ENCODE measurements around the gene GPC1. TPM values are rescaled to one million over a fixed set of nuclear protein-coding genes. Genes with fewer than 3 reads are reported as not detected.
A peak's percentile ranks its signal among the peaks of the same experiment; 100 is the strongest.

Gene GPC1
- total RNA-seq, 1 donor from 2014 or later: 88.0 TPM

- TF ChIP-seq, protein P1, sequence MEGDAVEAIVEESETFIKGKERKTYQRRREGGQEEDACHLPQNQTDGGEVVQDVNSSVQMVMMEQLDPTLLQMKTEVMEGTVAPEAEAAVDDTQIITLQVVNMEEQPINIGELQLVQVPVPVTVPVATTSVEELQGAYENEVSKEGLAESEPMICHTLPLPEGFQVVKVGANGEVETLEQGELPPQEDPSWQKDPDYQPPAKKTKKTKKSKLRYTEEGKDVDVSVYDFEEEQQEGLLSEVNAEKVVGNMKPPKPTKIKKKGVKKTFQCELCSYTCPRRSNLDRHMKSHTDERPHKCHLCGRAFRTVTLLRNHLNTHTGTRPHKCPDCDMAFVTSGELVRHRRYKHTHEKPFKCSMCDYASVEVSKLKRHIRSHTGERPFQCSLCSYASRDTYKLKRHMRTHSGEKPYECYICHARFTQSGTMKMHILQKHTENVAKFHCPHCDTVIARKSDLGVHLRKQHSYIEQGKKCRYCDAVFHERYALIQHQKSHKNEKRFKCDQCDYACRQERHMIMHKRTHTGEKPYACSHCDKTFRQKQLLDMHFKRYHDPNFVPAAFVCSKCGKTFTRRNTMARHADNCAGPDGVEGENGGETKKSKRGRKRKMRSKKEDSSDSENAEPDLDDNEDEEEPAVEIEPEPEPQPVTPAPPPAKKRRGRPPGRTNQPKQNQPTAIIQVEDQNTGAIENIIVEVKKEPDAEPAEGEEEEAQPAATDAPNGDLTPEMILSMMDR (IDR thresholded peaks at IDR 0.05; ENCODE audit: unreplicated experiment): no peak
- DNase-seq (ENCODE audit: low spot score in 2 of 2, unreplicated experiment in 2 of 2): peak; percentile 18 to 34
- H3K9me3 Mint-ChIP-seq: no peaks in the 10 kb centered on the region
Observed at GRCh38 chr2:240461471-240462072, 26.1 kb downstream of the GPC1 start.

GRCh38 chr2:240462073-240462706, 26.7 kb downstream of the GPC1 start:
- Mint-ChIP-seq H3K9me3 (no peaks in the 10 kb centered on the region), H3K36me3 (peaks cover 7% of the 10 kb centered on the region), H3K27ac (no peak overlapping the region), H3K4me1 (peaks cover 14% of the 10 kb centered on the region), H3K27me3 (ENCODE audit: low read depth) (no peaks in the 10 kb centered on the region), H3K4me3 (no peak overlapping the region)
- TF ChIP-seq, protein P1 (IDR thresholded peaks at IDR 0.05; ENCODE audit: unreplicated experiment): no peak
- DNase-seq (ENCODE audit: low spot score in 2 of 2, unreplicated experiment in 2 of 2): peak; percentile 19 to 33

More at GRCh38 chr2:240461471-240462072, 26.1 kb downstream of the GPC1 start:
- no peak overlapping the region for H3K4me3 Mint-ChIP-seq
- peaks cover 7% of the 10 kb centered on the region for H3K36me3 Mint-ChIP-seq
- H3K27me3 Mint-ChIP-seq (ENCODE audit: low read depth): no peaks in the 10 kb centered on the region
- H3K27ac Mint-ChIP-seq: no peak overlapping the region
- peaks cover 18% of the 10 kb centered on the region for H3K4me1 Mint-ChIP-seq

DNA sequence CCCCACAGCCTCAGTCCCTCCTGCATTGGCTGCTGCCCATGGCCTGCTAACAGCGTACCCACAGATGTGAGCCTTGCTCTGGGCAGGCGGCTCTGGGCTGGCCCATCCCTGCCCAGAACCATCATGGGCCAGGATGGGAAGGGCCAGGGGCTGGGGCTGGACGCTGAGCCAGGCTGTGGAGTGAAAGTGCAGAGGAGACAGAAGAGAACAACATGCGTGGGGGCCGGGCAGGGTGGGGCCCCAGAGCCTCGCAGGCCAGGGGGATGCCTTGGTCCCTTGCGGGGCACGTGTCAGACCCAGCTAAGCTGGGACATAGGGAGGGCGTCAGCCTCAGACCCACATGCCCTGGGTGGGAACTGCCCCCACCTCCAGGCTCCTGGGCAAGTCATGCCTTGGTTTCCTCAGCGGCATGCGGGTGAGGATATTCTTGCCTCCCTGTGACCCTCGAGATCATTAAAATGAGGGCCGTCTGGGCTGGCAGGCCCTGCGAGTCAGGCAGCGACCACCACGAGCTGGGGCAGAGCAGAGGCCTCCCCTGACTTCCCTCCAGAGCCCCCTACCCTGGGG, 27.3 kb downstream of the GPC1 start:
- DNase-seq (ENCODE audit: low spot score in 2 of 2, unreplicated experiment in 2 of 2): peak; percentile 11 to 20
- Mint-ChIP-seq H3K36me3 (peaks cover 7% of the 10 kb centered on the region), H3K27me3 (ENCODE audit: low read depth) (no peaks in the 10 kb centered on the region), H3K4me1 (peaks cover 9% of the 10 kb centered on the region), H3K27ac (no peak overlapping the region), H3K9me3 (no peaks in the 10 kb centered on the region), H3K4me3 (no peak overlapping the region)
- TF ChIP-seq, protein P1 (IDR thresholded peaks at IDR 0.05; ENCODE audit: unreplicated experiment): no peak

DNA sequence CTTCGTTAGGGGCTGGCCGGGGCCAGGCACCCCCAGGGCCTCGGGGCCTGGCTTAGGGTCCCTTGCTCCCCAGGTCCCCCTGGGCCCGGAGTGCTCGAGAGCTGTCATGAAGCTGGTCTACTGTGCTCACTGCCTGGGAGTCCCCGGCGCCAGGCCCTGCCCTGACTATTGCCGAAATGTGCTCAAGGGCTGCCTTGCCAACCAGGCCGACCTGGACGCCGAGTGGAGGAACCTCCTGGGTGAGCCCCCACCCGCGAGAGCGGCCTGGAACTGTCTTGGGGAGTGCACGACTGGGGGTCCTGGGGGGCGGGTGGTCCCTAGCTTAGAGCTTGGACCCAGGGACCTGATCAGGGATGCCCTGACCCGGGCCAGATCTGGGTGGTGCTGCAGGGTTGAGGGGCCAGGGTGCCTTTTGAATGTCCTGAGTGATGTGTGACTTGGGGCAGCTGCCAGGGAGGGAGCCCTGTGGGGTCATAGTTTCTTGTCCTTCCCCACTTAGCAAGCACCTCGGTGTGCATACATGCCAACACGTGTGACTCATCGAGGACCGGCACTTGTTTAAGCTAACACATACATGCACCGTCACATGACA, 27.9 kb downstream of the GPC1 start:
- peaks cover 4% of the 10 kb centered on the region for H3K4me1 Mint-ChIP-seq
- peaks cover 7% of the 10 kb centered on the region for H3K36me3 Mint-ChIP-seq
- no peak overlapping the region for H3K4me3 Mint-ChIP-seq
- DNase-seq (ENCODE audit: low spot score in 2 of 2, unreplicated experiment in 2 of 2): peak; percentile 11 to 34
- H3K27ac Mint-ChIP-seq: no peak overlapping the region
- no peaks in the 10 kb centered on the region for H3K9me3 Mint-ChIP-seq
- TF ChIP-seq, protein P1 (IDR thresholded peaks at IDR 0.05; ENCODE audit: unreplicated experiment): no peak
- H3K27me3 Mint-ChIP-seq (ENCODE audit: low read depth): no peaks in the 10 kb centered on the region

DNA sequence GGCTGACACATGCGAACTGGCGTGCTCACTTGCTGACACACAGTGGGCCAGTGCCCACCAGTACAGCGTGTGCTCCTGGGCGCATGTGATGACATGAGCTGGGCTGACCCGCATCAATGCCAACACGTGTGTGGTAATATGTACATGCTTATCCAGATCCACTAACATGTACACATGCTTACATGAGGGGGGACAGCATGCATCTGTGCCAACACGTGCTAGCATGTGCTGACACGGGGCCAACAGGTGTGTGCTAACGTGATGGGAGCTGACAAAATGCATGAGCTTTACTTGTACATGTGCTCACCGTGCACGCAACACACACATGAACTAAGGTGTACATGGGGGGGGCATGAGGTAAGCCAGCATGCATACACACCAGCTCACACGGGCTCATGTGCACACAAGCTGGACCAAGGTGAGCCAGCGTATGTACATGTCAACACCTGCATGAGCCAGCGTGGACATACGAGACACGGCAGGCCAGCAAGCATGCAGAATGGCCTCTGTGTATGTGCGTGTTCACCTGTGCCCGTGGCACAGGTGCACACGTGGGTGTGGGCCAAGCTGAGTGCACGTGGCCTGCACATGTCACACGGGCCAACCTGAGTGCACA, 28.5 kb downstream of the GPC1 start:
- H3K36me3 Mint-ChIP-seq: peaks cover 7% of the 10 kb centered on the region
- no peaks in the 10 kb centered on the region for H3K27me3 Mint-ChIP-seq (ENCODE audit: low read depth)
- TF ChIP-seq, protein P1 (IDR thresholded peaks at IDR 0.05; ENCODE audit: unreplicated experiment): no peak
- DNase-seq (ENCODE audit: low spot score in 2 of 2, unreplicated experiment in 2 of 2): peak in 1 of 2 experiments; percentile 21
- peaks cover 4% of the 10 kb centered on the region for H3K4me1 Mint-ChIP-seq
- H3K4me3 Mint-ChIP-seq: no peak overlapping the region
- no peaks in the 10 kb centered on the region for H3K9me3 Mint-ChIP-seq
- no peak overlapping the region for H3K27ac Mint-ChIP-seq

All from mesothelial cell of epicardium (in vitro differentiated cells).